ENCODE results near the gene AXIN2. TPM values are rescaled to one million over a fixed set of nuclear protein-coding genes. Genes with fewer than 3 reads are reported as not detected.

The AXIN2 gene
- total RNA-seq, 1 donor from 2014 or later = 88.7 TPM

DNA sequence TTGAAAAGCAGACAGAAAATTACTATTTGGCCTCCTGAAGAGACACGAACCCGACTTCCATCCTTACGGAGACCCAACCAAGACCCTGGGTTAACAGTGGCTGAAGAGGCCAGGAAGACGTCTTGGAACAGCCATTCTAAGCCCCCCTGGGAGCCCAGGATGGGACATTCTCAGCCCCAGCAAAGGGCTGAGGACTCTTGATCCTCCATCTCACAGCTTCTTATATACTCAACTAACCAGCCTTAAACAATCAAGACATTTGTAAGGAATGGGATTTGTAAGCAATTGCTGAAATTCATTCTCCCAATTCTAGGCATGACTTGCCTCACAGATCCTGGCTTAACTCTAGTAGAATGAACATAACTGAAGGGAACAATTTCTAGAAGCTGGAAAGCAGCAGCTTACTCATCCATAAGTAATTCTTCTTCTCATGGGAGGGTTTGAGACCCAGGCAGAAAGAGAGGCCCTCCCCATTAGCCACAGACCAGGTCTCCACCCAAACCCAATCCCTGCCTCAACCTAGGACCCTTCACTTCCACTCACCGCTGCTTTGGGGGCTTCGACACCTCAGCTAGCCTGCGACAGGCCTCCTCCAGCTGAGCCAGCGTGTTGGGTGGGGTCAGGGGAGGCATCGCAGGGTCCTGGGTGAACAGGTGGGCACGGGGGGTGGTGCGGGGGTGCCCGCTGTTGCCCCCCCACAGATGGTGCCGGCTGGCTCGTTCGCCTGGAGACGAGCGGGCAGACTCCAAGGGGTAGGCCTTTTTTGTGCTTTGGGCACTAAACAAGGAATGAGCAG lies 25.5 kb downstream of the AXIN2 start:
- H3K9me3 Mint-ChIP-seq = no peaks in the 10 kb centered on the region
- H3K36me3 Mint-ChIP-seq = peaks cover 34% of the 10 kb centered on the region
- peak overlapping the region; percentile 72 for H3K27ac Mint-ChIP-seq
- TF ChIP-seq, protein P1, sequence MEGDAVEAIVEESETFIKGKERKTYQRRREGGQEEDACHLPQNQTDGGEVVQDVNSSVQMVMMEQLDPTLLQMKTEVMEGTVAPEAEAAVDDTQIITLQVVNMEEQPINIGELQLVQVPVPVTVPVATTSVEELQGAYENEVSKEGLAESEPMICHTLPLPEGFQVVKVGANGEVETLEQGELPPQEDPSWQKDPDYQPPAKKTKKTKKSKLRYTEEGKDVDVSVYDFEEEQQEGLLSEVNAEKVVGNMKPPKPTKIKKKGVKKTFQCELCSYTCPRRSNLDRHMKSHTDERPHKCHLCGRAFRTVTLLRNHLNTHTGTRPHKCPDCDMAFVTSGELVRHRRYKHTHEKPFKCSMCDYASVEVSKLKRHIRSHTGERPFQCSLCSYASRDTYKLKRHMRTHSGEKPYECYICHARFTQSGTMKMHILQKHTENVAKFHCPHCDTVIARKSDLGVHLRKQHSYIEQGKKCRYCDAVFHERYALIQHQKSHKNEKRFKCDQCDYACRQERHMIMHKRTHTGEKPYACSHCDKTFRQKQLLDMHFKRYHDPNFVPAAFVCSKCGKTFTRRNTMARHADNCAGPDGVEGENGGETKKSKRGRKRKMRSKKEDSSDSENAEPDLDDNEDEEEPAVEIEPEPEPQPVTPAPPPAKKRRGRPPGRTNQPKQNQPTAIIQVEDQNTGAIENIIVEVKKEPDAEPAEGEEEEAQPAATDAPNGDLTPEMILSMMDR (IDR thresholded peaks at IDR 0.05; ENCODE audit: unreplicated experiment) = no peak
- no peak for DNase-seq (ENCODE audit: low spot score in 2 of 2, unreplicated experiment in 2 of 2)
- H3K4me1 Mint-ChIP-seq = peaks cover 52% of the 10 kb centered on the region
- no peak overlapping the region for H3K4me3 Mint-ChIP-seq
- no peaks in the 10 kb centered on the region for H3K27me3 Mint-ChIP-seq (ENCODE audit: low read depth)

DNA sequence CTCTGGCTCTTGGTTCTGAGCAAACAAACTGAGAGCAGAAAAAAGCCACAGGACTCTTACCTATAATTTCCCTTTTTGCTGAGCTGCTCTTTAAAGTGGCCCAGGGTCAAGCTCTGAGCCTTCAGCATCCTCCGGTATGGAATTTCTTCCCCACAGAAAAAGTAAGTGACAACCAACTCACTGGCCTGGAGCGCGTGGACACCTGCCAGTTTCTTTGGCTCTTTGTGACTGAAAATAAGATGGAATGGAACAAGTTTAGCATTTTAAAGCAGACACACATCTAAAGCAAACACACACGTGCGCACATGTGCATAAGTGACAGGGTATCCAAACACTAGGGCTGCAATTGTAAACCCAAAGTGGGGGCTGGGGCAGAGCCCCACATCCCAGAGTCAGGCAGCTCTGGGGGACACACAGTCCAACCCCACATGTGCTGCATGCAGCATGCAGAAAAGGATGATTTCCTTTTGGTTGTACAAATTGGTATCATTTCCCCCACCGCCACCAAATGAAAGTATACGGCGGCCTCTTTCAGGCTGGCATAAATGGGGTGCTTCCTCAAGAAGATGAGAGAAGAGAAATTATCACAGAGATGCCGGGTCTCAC lies 27.5 kb downstream of the AXIN2 start:
- no peak overlapping the region for H3K4me3 Mint-ChIP-seq
- TF ChIP-seq, protein P1 (IDR thresholded peaks at IDR 0.05; ENCODE audit: unreplicated experiment) = no peak
- peaks cover 39% of the 10 kb centered on the region for H3K36me3 Mint-ChIP-seq
- no peaks in the 10 kb centered on the region for H3K9me3 Mint-ChIP-seq
- DNase-seq (ENCODE audit: low spot score in 2 of 2, unreplicated experiment in 2 of 2) = no peak
- peak overlapping the region; percentile 92 for H3K27ac Mint-ChIP-seq
- H3K27me3 Mint-ChIP-seq (ENCODE audit: low read depth) = no peaks in the 10 kb centered on the region
- peaks cover 53% of the 10 kb centered on the region for H3K4me1 Mint-ChIP-seq

DNA sequence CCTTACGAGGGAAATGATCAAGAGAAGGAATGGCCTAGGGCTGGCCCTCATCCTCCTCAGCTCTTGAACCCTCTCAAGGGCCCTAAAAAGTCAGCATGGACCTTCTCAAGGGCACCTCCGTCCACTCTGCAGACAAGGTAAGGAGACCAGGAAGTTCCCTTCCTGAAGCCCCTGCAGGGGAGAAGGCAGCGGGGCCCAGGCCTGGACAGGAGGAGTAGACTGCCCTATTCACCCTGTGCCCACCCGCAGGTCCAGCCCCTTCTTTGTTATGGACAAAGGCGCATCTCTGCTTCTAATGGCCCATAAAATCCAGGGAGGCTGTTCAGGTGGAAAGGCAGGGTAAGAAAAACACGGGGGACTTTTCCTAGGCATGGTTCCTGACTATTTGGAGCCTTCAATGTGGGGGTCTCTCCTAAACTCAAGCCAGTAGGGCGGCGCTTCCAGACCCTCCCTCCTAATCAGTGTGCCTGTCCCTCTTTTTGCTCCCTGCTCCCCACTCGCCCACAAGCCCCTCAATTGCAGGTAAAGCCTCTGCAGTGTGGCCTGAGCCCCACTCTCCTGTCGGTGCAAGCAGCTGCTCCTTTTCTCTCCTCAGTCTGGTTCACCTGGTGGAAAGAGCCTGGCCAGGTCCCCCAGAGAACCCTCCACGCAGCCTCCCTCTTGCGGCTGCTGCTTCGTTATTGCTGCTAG lies 28.2 kb downstream of the AXIN2 start:
- peak overlapping the region; percentile 98 for H3K27ac Mint-ChIP-seq

DNA sequence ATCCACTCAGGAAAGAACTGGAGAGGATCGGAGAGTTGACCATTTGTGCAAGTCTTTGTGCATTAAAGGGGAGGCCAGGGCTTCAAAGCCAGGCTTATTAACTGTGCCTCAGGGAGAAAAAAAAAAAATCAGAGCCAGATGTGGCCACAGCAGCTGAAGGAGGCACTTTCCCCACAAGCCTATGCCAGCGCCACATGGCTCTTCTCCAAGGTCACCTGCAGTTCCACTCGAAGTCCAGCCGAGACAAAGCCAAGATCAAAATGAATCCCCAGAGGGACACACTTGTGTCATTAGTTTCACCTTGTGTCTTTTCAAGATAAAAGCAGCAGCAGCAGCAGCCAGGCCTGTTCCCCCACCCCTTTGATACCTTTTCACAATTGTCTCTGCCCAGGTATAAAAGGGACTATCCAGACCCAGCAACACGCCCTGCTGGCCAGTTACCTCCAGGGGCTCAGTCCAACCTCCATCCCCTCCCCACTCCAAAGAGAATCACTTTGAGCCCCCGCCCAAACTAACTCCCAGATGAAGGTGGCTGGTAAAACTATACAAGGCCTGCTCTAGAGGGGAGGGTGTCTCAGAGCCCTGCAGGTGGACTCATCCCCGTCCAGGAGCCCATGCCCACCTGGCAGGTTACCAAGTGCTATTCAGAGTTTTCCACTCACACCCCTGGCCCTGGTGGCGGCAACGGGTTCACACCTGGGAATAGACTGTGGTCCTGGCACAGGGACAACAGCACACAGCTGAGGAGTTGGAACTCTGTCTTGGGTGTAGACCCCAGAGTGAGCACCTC lies 29.2 kb downstream of the AXIN2 start:
- TF ChIP-seq, protein P1 (IDR thresholded peaks at IDR 0.05; ENCODE audit: unreplicated experiment) = no peak
- DNase-seq (ENCODE audit: low spot score in 2 of 2, unreplicated experiment in 2 of 2) = no peak
- Mint-ChIP-seq H3K27me3 (ENCODE audit: low read depth) (no peaks in the 10 kb centered on the region), H3K36me3 (peaks cover 49% of the 10 kb centered on the region), H3K4me3 (peak overlapping the region; percentile 37), H3K9me3 (no peaks in the 10 kb centered on the region), H3K27ac (peak overlapping the region; percentile 98), H3K4me1 (peaks cover 52% of the 10 kb centered on the region)

More for the DNA sequence above, 28.2 kb downstream of the AXIN2 start:
- no peak for DNase-seq (ENCODE audit: low spot score in 2 of 2, unreplicated experiment in 2 of 2)
- peaks cover 52% of the 10 kb centered on the region for H3K4me1 Mint-ChIP-seq
- H3K4me3 Mint-ChIP-seq = no peak overlapping the region
- H3K9me3 Mint-ChIP-seq = no peaks in the 10 kb centered on the region
- TF ChIP-seq, protein P1 (IDR thresholded peaks at IDR 0.05; ENCODE audit: unreplicated experiment) = no peak
- peaks cover 42% of the 10 kb centered on the region for H3K36me3 Mint-ChIP-seq
- H3K27me3 Mint-ChIP-seq (ENCODE audit: low read depth) = no peaks in the 10 kb centered on the region
